PFSK-1 (cell line): ENCODE results near the gene MSI2.

ENCODE experiments used
- FOXP2 ChIP-seq: optimal IDR thresholded peaks from 2 replicates; pipeline ENCODE3; 2011; ENCODE audit warnings: borderline replicate concordance, control low read depth, inconsistent platforms; ENCODE audit not compliant: insufficient read depth; ENCODE audit errors: extremely low read length, extremely low read depth
- POLR2AphosphoS5 ChIP-seq: IDR thresholded peaks from 2 replicates; pipeline ENCODE4 v1.6.1; 2012; ENCODE audit warnings: low read depth, mild to moderate bottlenecking, control low read depth, low read length, moderate library complexity
- REST ChIP-seq, 2 experiments: IDR thresholded peaks; 2 replicates each; pipeline versions ENCODE4 v1.6.1 to v1.8.0; 2011 to 2012; ENCODE audit warnings: low read depth in 2 of 2, low read length in 2 of 2, control low read depth in 1 of 2, inconsistent platforms in 1 of 2, mild to moderate bottlenecking in 1 of 2, moderate library complexity in 1 of 2; ENCODE audit not compliant: insufficient read depth in 1 of 2
- SIN3A ChIP-seq: IDR thresholded peaks from 2 replicates; pipeline ENCODE4 v1.6.1; 2012; ENCODE audit warnings: mild to moderate bottlenecking, low read length, moderate library complexity, borderline replicate concordance; ENCODE audit not compliant: insufficient read depth
- TAF1 ChIP-seq: IDR thresholded peaks from 2 replicates; pipeline ENCODE4 v1.6.1; 2012; ENCODE audit warnings: low read length, control low read depth, borderline replicate concordance; ENCODE audit not compliant: insufficient read depth

GRCh38 chr17:57652811-57653210 is 396.5 kb downstream of the MSI2 start:
- TF ChIP-seq POLR2AphosphoS5, result no peak
- TF ChIP-seq SIN3A, result no peak
- TF ChIP-seq TAF1, result no peak
- no peak for TF ChIP-seq REST (IDR thresholded peaks at IDR 0.05; ENCODE audit: insufficient read depth in 1 of 2, low read depth in 2 of 2, low read length in 2 of 2)
- TF ChIP-seq FOXP2, result no peak
